Gastroesophageal sphincter (tissue), 4 donors: Measurements from ENCODE around the gene CGNL1. TPM values are rescaled to one million over a fixed set of nuclear protein-coding genes. Genes with fewer than 3 reads are reported as not detected.

ENCODE experiments used
- ATAC-seq: fragments of 150-250 bp; one replicate; pipeline ENCODE4 v1.9.1; 2016; ENCODE audit warnings: mild to moderate bottlenecking, moderate library complexity
- H3K27ac ChIP-seq, 4 donors: fragments of 200-600 bp; sonication (generic) in 3 of 4; 1 replicate in 3 of 4; 2 replicates in 1 of 4; pipeline ENCODE4 v1.5.1; 2016 to 2019
- H3K27me3 ChIP-seq: fragments of 200-600 bp; sonication (generic); one replicate; pipeline ENCODE4 v1.5.1; 2019
- H3K36me3 ChIP-seq, 2 donors: fragments of 200-600 bp; sonication (generic); one replicate each; pipeline ENCODE4 v1.5.1; 2019; ENCODE audit warnings: control low read depth in 1 of 2
- H3K4me1 ChIP-seq, 3 donors: fragments of 200-600 bp; sonication (generic); 1 replicate in 2 of 3; 2 replicates in 1 of 3; pipeline ENCODE4 v1.5.1; 2016 to 2019; ENCODE audit warnings: control low read depth in 2 of 3
- H3K4me3 ChIP-seq, 2 donors: fragments of 200-600 bp; sonication (generic); one replicate each; pipeline ENCODE4 v1.5.1; 2019; ENCODE audit warnings: mild to moderate bottlenecking in 1 of 2, moderate library complexity in 1 of 2
- H3K9me3 ChIP-seq, 3 donors: fragments of 200-600 bp; sonication (generic); one replicate each; pipeline ENCODE4 v1.5.1; 2017 to 2019; ENCODE audit warnings: control low read depth in 2 of 3
- CTCF ChIP-seq, 4 experiments: fragments of 200-600 bp in 2 of 4; fragments of 450-650 bp in 2 of 4; sonication (generic) in 1 of 4; IDR thresholded peaks; one replicate each; pipeline ENCODE4 v1.5.1; 2017 to 2019; ENCODE audit warnings: antibody characterized with exemption in 4 of 4, mild to moderate bottlenecking in 2 of 4, moderate library complexity in 2 of 4
- EP300 ChIP-seq: sonication (generic); formaldehyde crosslinking; IDR thresholded peaks from one replicate; pipeline ENCODE4 v1.6.1; 2017; ENCODE audit warnings: antibody characterized with exemption, mild to moderate bottlenecking
- POLR2A ChIP-seq, 2 donors: fragments of 450-650 bp; IDR thresholded peaks; one replicate each; pipeline ENCODE4 v1.6.1; 2017; ENCODE audit warnings: antibody characterized with exemption in 2 of 2, mild to moderate bottlenecking in 2 of 2, moderate library complexity in 1 of 2
- POLR2AphosphoS5 ChIP-seq: sonication (generic); formaldehyde crosslinking; IDR thresholded peaks from one replicate; pipeline ENCODE4 v1.6.1; 2017; ENCODE audit warnings: antibody characterized with exemption
- WGBS, 2 donors: methylation state at CpG; one replicate each; pipeline ENCODE4 v1.1.5; 2018; ENCODE audit warnings: low coverage in 1 of 2; 5-methylcytosine and 5-hydroxymethylcytosine counted together
- total RNA-seq, 4 donors: library from RNA; depleted of rRNA; stranded (reverse); fragments of >200 nt; gene quantifications; one replicate each; pipeline ENCODE4 v1.1.0, GENCODE V29; 2016

CGNL1 gene
- total RNA-seq, 4 donors from 2014 or later: 8.5 to 36.4 (median 16.7) TPM

GRCh38 chr15:57388464-57388863 lies 12.2 kb downstream of the CGNL1 start:
- Histone ChIP-seq H3K27ac (peak overlapping the region; percentile 72 to 83 (median 81)), H3K27me3 (no peaks in the 10 kb centered on the region), H3K4me1 (peaks cover 4 to 62% (median 12%) of the 10 kb centered on the region in 3 donors), H3K9me3 (no peaks in the 10 kb centered on the region), H3K4me3 (no peak overlapping the region), H3K36me3 (no peaks in the 10 kb centered on the region)
- TF ChIP-seq EP300 (no peak), POLR2AphosphoS5 (no peak), CTCF (IDR thresholded peaks at IDR 0.05) (no peak), POLR2A (IDR thresholded peaks at IDR 0.05) (no peak)
- 31 to 47% methylated on average over 2 to 5 of the region's 6 CpGs for WGBS, 2 donors
- peak; percentile 55 for ATAC-seq

GRCh38 chr15:57389991-57390390 lies 13.7 kb downstream of the CGNL1 start:
- Histone ChIP-seq H3K27me3 (no peaks in the 10 kb centered on the region), H3K4me3 (no peak overlapping the region), H3K4me1 (peaks cover 4 to 46% (median 10%) of the 10 kb centered on the region in 3 donors), H3K27ac (no peak overlapping the region), H3K36me3 (no peaks in the 10 kb centered on the region), H3K9me3 (no peaks in the 10 kb centered on the region)
- no peak for TF ChIP-seq CTCF (IDR thresholded peaks at IDR 0.05)
- no peak for TF ChIP-seq POLR2A (IDR thresholded peaks at IDR 0.05)
- no peak for TF ChIP-seq EP300
- no peak for TF ChIP-seq POLR2AphosphoS5
- 94% methylated on average over 3 of the region's 4 CpGs; no CpG with 5 or more reads in 1 of the 2 donors for WGBS, 2 donors
- ATAC-seq: no peak

GRCh38 chr15:57390583-57390982 lies 14.3 kb downstream of the CGNL1 start:
- no peak for TF ChIP-seq POLR2AphosphoS5
- no peak for TF ChIP-seq POLR2A (IDR thresholded peaks at IDR 0.05)
- TF ChIP-seq CTCF (IDR thresholded peaks at IDR 0.05): no peak
- TF ChIP-seq EP300: no peak
- no peak overlapping the region for H3K27ac ChIP-seq
- H3K27me3 ChIP-seq: no peaks in the 10 kb centered on the region
- H3K36me3 ChIP-seq: no peaks in the 10 kb centered on the region
- no peak overlapping the region for H3K4me3 ChIP-seq
- H3K4me1 ChIP-seq: peaks cover 4 to 40% (median 10%) of the 10 kb centered on the region in 3 donors
- 96 to 97% methylated on average over 5 to 6 of the region's 8 CpGs for WGBS, 2 donors
- H3K9me3 ChIP-seq: no peaks in the 10 kb centered on the region
- no peak for ATAC-seq

GRCh38 chr15:57391537-57391936 lies 15.2 kb downstream of the CGNL1 start:
- H3K4me3 ChIP-seq: no peak overlapping the region
- no peak overlapping the region for H3K27ac ChIP-seq
- TF ChIP-seq POLR2AphosphoS5 (no peak), EP300 (no peak), POLR2A (IDR thresholded peaks at IDR 0.05) (no peak), CTCF (IDR thresholded peaks at IDR 0.05) (no peak)
- ATAC-seq: no peak
- H3K4me1 ChIP-seq: peaks cover 4 to 31% (median 10%) of the 10 kb centered on the region in 3 donors
- no peaks in the 10 kb centered on the region for H3K9me3 ChIP-seq
- H3K36me3 ChIP-seq: no peaks in the 10 kb centered on the region
- WGBS, 2 donors: 95 to 100% methylated on average over 2 of the region's 2 CpGs
- H3K27me3 ChIP-seq: no peaks in the 10 kb centered on the region

- Histone ChIP-seq H3K36me3 (no peaks in the 10 kb centered on the region), H3K4me1 (peaks cover under 1 to 16% (median 6%) of the 10 kb centered on the region in 3 donors), H3K4me3 (no peak overlapping the region), H3K27me3 (no peaks in the 10 kb centered on the region), H3K9me3 (no peaks in the 10 kb centered on the region), H3K27ac (no peak overlapping the region)
- WGBS, 2 donors: 70 to 86% methylated on average over 2 of the region's 2 CpGs
- no peak for ATAC-seq
- TF ChIP-seq POLR2A (IDR thresholded peaks at IDR 0.05): no peak
- no peak for TF ChIP-seq EP300
- no peak for TF ChIP-seq POLR2AphosphoS5
Observed at GRCh38 chr15:57393061-57393460, 16.8 kb downstream of the CGNL1 start.
